GM21825 (cell line): ENCODE measurements around the gene HCRTR1.

Experiments
- ATAC-seq: cut with Tn5 transposase; IDR thresholded peaks from one replicate; pipeline ENCODE4 v1.9.1; 2021; ENCODE audit warnings: mild to moderate bottlenecking, moderate library complexity; ENCODE audit not compliant: unreplicated experiment

Gene HCRTR1

GRCh38 chr1:31665234-31665878 lies 47.9 kb downstream of the HCRTR1 start:
- ATAC-seq: no peak

DNA sequence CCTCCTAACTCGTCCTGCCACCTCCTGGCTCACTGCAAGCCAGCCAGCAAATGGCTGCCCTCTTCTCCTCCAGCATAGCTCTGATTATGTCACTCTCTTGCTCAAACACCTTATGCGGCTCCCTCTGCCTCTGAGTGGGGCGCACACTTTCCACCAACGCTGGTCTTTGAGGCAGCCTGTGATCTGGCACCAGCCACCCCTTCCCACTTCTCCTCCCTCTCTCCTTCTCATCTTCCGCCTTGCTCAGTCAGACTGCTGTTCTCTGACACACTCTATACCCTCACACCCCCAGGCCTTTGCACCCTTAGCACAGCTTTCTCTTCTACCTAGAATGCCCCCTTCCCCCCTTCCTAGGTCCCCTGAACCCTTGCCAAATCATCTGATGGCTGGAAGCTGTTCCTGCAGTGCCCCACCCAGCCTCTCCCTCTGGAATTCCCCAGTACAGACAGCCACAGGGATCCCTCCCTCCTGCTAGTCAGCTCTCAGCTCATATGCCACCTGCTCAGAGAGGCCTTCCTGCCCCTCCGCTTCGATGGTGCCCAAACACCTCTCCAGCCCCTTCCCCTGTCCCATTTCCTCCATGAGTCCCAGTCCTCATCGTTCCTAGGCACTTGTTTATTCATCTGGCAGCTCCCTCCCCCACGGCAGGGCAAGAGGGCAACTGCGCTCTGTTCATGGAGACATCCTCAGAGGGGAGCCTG lies 48.9 kb downstream of the HCRTR1 start:
- no peak for ATAC-seq

GRCh38 chr1:31667065-31667785 lies 49.7 kb downstream of the HCRTR1 start:
- ATAC-seq: no peak

DNA sequence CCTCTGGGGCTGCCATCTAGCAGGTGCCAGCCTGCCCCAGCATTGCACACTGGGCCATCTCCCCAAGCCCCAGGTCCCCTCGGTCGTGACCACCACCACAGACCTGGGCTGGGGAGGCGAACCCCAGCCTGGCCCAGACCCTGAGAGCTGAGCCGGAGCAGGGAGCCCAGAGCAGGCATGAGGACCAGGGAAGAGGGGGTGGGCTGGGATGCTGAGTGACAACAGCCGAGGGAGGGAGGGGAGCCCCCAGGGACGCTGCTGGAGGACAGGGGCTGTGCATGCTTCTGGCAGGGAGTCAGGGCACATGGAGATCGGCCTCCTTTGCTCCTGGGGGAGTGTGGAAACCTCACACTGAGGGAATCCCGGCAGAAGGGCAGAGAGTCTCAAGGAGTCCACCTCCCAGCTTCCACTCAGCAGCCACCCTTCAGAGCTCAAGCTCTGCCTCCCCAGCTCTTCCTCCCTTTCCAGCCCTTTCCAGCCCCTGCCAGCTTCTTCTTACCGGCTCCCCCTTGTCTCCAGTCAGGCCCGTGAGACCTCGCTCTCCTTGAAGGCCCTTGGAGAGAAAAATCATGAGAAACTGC lies 50.9 kb downstream of the HCRTR1 start:
- no peak for ATAC-seq

DNA sequence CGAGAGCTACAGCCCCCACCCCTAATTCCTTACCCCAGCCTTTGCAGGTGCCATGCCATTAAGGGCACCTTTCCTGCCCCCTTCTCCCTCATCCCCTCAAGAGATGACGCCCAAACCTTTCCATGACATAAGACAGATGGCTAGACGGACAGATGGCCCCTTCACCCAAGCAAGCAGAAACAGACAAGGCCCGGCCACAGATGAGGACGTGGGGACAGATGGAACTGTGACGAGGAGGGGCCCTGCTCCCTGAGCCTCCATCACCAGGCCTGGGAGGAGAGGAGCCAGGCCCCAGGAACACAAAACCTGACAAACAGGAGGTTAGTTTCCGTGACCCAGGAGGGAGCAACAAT lies 51.9 kb downstream of the HCRTR1 start:
- ATAC-seq: no peak

- ATAC-seq: no peak
Measured at GRCh38 chr1:31669786-31670592, 52.5 kb downstream of the HCRTR1 start.

- ATAC-seq: no peak
Measured at GRCh38 chr1:31670593-31670964, 53.1 kb downstream of the HCRTR1 start.

DNA sequence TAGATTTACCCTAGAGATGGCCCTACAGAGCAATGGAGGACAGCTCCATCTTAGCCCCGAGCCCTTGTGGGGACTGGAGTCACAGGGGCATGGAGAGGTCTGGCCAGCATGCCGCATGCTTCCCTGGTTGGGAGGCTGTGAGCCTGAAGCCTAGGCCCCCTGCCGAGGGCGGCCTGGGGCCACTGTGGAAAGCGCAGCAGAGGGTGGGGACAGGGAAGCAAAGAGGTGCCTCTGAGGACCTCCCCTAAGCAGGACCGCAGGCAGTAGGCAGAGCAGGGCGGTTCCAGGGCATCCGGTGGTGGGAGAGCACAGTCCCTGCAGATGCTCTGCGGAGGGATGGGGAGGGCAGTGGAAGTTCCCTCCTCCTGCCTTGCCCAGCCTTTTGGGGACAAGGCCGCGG lies 53.7 kb downstream of the HCRTR1 start:
- ATAC-seq: no peak

- no peak for ATAC-seq
Measured at GRCh38 chr1:31671561-31672201, 54.2 kb downstream of the HCRTR1 start.

- no peak for ATAC-seq
Measured at GRCh38 chr1:31672986-31673385, 55.5 kb downstream of the HCRTR1 start.

- ATAC-seq: no peak
Measured at GRCh38 chr1:31673433-31673832, 55.9 kb downstream of the HCRTR1 start.

DNA sequence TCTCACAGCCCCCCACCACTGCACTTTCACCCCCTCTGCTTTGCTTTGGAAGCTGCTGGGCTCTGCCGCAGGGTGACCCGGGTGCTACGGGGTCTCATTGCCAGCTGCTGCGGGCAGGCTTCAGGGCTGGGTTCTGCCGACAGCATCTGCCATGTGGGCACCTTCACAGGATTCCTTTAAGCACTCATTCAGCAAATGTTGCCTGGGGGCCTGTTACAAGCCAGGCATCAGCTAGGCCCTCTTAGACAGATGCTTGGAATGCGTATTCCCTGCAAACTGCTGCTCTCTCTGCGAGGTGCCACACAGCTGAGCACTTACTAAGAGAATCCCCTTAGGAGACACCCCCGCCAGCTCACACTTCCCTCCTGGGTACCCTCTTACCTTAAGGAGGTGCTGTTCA lies 57.1 kb downstream of the HCRTR1 start:
- no peak for ATAC-seq

GRCh38 chr1:31675161-31675560 lies 57.7 kb downstream of the HCRTR1 start:
- ATAC-seq: no peak

GRCh38 chr1:31675756-31676155 lies 58.3 kb downstream of the HCRTR1 start:
- ATAC-seq: no peak
